Stimulated activated naive CD8-positive, alpha-beta T cell treated with anti-CD3 and anti-CD28 coated beads, Interleukin-15, Interleukin-2, amounts not matched to agents 100 ng/mL and 50 ng/mL, for 24 hours (primary cell): ENCODE results near the gene KIAA0232.
A peak's percentile ranks its signal among the peaks of the same experiment; 100 is the strongest.

Experiments used
- H3K27ac Mint-ChIP-seq: one replicate; pipeline ENCODE4 v1.8.0; 2021; ENCODE audit warnings: mild to moderate bottlenecking, mixed read lengths
- H3K27me3 Mint-ChIP-seq: one replicate; pipeline ENCODE4 v1.8.0; 2021; ENCODE audit warnings: mixed read lengths
- H3K36me3 Mint-ChIP-seq: one replicate; pipeline ENCODE4 v1.8.0; 2021; ENCODE audit warnings: low read depth, mixed read lengths
- H3K4me1 Mint-ChIP-seq: one replicate; pipeline ENCODE4 v1.8.0; 2021; ENCODE audit warnings: low read depth, mixed read lengths
- H3K4me3 Mint-ChIP-seq: one replicate; pipeline ENCODE4 v1.8.0; 2021; ENCODE audit warnings: mild to moderate bottlenecking, mixed read lengths
- H3K9me3 Mint-ChIP-seq: one replicate; pipeline ENCODE4 v1.8.0; 2021; ENCODE audit warnings: mixed read lengths

The KIAA0232 gene

GRCh38 chr4:6802025-6802424, 19.5 kb downstream of the KIAA0232 start:
- Mint-ChIP-seq H3K27me3 (no peaks in the 10 kb centered on the region), H3K36me3 (peaks cover 29% of the 10 kb centered on the region), H3K4me3 (no peak overlapping the region)

GRCh38 chr4:6802626-6803025, 20.1 kb downstream of the KIAA0232 start:
- Mint-ChIP-seq H3K27me3 (no peaks in the 10 kb centered on the region), H3K4me3 (no peak overlapping the region), H3K36me3 (peaks cover 27% of the 10 kb centered on the region), H3K9me3 (no peaks in the 10 kb centered on the region), H3K4me1 (peaks cover 33% of the 10 kb centered on the region), H3K27ac (peak overlapping the region; percentile 1)

More at GRCh38 chr4:6802025-6802424, 19.5 kb downstream of the KIAA0232 start:
- H3K9me3 Mint-ChIP-seq = no peaks in the 10 kb centered on the region
- H3K4me1 Mint-ChIP-seq = peaks cover 33% of the 10 kb centered on the region
- no peak overlapping the region for H3K27ac Mint-ChIP-seq

- peaks cover 27% of the 10 kb centered on the region for H3K36me3 Mint-ChIP-seq
- peaks cover 33% of the 10 kb centered on the region for H3K4me1 Mint-ChIP-seq
- no peak overlapping the region for H3K4me3 Mint-ChIP-seq
- H3K27ac Mint-ChIP-seq = no peak overlapping the region
- H3K9me3 Mint-ChIP-seq = no peaks in the 10 kb centered on the region
- no peaks in the 10 kb centered on the region for H3K27me3 Mint-ChIP-seq
Observed at GRCh38 chr4:6803246-6803645, 20.7 kb downstream of the KIAA0232 start.

- H3K36me3 Mint-ChIP-seq = peaks cover 23% of the 10 kb centered on the region
- peaks cover 28% of the 10 kb centered on the region for H3K4me1 Mint-ChIP-seq
- no peak overlapping the region for H3K4me3 Mint-ChIP-seq
- no peaks in the 10 kb centered on the region for H3K27me3 Mint-ChIP-seq
- no peaks in the 10 kb centered on the region for H3K9me3 Mint-ChIP-seq
- H3K27ac Mint-ChIP-seq = no peak overlapping the region
Observed at GRCh38 chr4:6804082-6804752, 21.7 kb downstream of the KIAA0232 start.

- Mint-ChIP-seq H3K9me3 (no peaks in the 10 kb centered on the region), H3K36me3 (peaks cover 35% of the 10 kb centered on the region), H3K27me3 (no peaks in the 10 kb centered on the region), H3K4me3 (no peak overlapping the region), H3K4me1 (peaks cover 19% of the 10 kb centered on the region), H3K27ac (no peak overlapping the region)
Observed at GRCh38 chr4:6806924-6807626, 24.5 kb downstream of the KIAA0232 start.

GRCh38 chr4:6808259-6808658, 25.7 kb downstream of the KIAA0232 start:
- peaks cover 31% of the 10 kb centered on the region for H3K36me3 Mint-ChIP-seq
- H3K4me3 Mint-ChIP-seq = no peak overlapping the region
- peaks cover 13% of the 10 kb centered on the region for H3K4me1 Mint-ChIP-seq
- no peak overlapping the region for H3K27ac Mint-ChIP-seq
- H3K27me3 Mint-ChIP-seq = no peaks in the 10 kb centered on the region
- H3K9me3 Mint-ChIP-seq = no peaks in the 10 kb centered on the region

GRCh38 chr4:6811165-6811564, 28.6 kb downstream of the KIAA0232 start:
- H3K27me3 Mint-ChIP-seq = no peaks in the 10 kb centered on the region
- H3K4me3 Mint-ChIP-seq = no peak overlapping the region
- H3K4me1 Mint-ChIP-seq = peaks cover 8% of the 10 kb centered on the region
- H3K27ac Mint-ChIP-seq = no peak overlapping the region
- H3K9me3 Mint-ChIP-seq = no peaks in the 10 kb centered on the region
- peaks cover 39% of the 10 kb centered on the region for H3K36me3 Mint-ChIP-seq

GRCh38 chr4:6812766-6813165, 30.2 kb downstream of the KIAA0232 start:
- no peaks in the 10 kb centered on the region for H3K27me3 Mint-ChIP-seq
- H3K36me3 Mint-ChIP-seq = peaks cover 47% of the 10 kb centered on the region
- peaks cover 4% of the 10 kb centered on the region for H3K9me3 Mint-ChIP-seq
- H3K4me1 Mint-ChIP-seq = peaks cover 15% of the 10 kb centered on the region
- H3K4me3 Mint-ChIP-seq = no peak overlapping the region
- no peak overlapping the region for H3K27ac Mint-ChIP-seq

GRCh38 chr4:6813725-6814124, 31.2 kb downstream of the KIAA0232 start:
- H3K36me3 Mint-ChIP-seq = peaks cover 57% of the 10 kb centered on the region
- no peak overlapping the region for H3K27ac Mint-ChIP-seq
- no peaks in the 10 kb centered on the region for H3K27me3 Mint-ChIP-seq
- H3K4me1 Mint-ChIP-seq = peaks cover 15% of the 10 kb centered on the region
- H3K4me3 Mint-ChIP-seq = no peak overlapping the region
- peaks cover 8% of the 10 kb centered on the region for H3K9me3 Mint-ChIP-seq

GRCh38 chr4:6815029-6815836, 32.7 kb downstream of the KIAA0232 start:
- peaks cover 15% of the 10 kb centered on the region for H3K4me1 Mint-ChIP-seq
- H3K4me3 Mint-ChIP-seq = no peak overlapping the region
- no peaks in the 10 kb centered on the region for H3K27me3 Mint-ChIP-seq
- peaks cover 64% of the 10 kb centered on the region for H3K36me3 Mint-ChIP-seq
- no peak overlapping the region for H3K27ac Mint-ChIP-seq
- H3K9me3 Mint-ChIP-seq = peaks cover 22% of the 10 kb centered on the region

GRCh38 chr4:6819295-6819694, 36.8 kb downstream of the KIAA0232 start:
- no peaks in the 10 kb centered on the region for H3K27me3 Mint-ChIP-seq
- peaks cover 23% of the 10 kb centered on the region for H3K9me3 Mint-ChIP-seq
- H3K4me1 Mint-ChIP-seq = peaks cover 10% of the 10 kb centered on the region
- H3K27ac Mint-ChIP-seq = no peak overlapping the region
- no peak overlapping the region for H3K4me3 Mint-ChIP-seq
- peaks cover 56% of the 10 kb centered on the region for H3K36me3 Mint-ChIP-seq

GRCh38 chr4:6820695-6821094, 38.2 kb downstream of the KIAA0232 start:
- peaks cover 21% of the 10 kb centered on the region for H3K4me1 Mint-ChIP-seq
- H3K27me3 Mint-ChIP-seq = no peaks in the 10 kb centered on the region
- H3K36me3 Mint-ChIP-seq = peaks cover 62% of the 10 kb centered on the region
- no peak overlapping the region for H3K27ac Mint-ChIP-seq
- H3K9me3 Mint-ChIP-seq = peaks cover 23% of the 10 kb centered on the region
- no peak overlapping the region for H3K4me3 Mint-ChIP-seq

GRCh38 chr4:6824071-6824470, 41.5 kb downstream of the KIAA0232 start:
- H3K36me3 Mint-ChIP-seq = peaks cover 51% of the 10 kb centered on the region
- H3K27me3 Mint-ChIP-seq = no peaks in the 10 kb centered on the region
- peaks cover 12% of the 10 kb centered on the region for H3K9me3 Mint-ChIP-seq
- H3K4me1 Mint-ChIP-seq = peaks cover 12% of the 10 kb centered on the region
- H3K4me3 Mint-ChIP-seq = no peak overlapping the region
- no peak overlapping the region for H3K27ac Mint-ChIP-seq

- peaks cover 51% of the 10 kb centered on the region for H3K36me3 Mint-ChIP-seq
- H3K27ac Mint-ChIP-seq = peak overlapping the region; percentile 45
- H3K4me3 Mint-ChIP-seq = no peak overlapping the region
Observed at GRCh38 chr4:6824772-6825402, 42.4 kb downstream of the KIAA0232 start.

GRCh38 chr4:6825403-6825802, 42.9 kb downstream of the KIAA0232 start:
- Mint-ChIP-seq H3K4me1 (peaks cover 12% of the 10 kb centered on the region), H3K27ac (peak overlapping the region; percentile 45), H3K4me3 (no peak overlapping the region), H3K9me3 (no peaks in the 10 kb centered on the region), H3K27me3 (no peaks in the 10 kb centered on the region), H3K36me3 (peaks cover 50% of the 10 kb centered on the region)

More at GRCh38 chr4:6824772-6825402, 42.4 kb downstream of the KIAA0232 start:
- Mint-ChIP-seq H3K27me3 (no peaks in the 10 kb centered on the region), H3K9me3 (peaks cover 4% of the 10 kb centered on the region), H3K4me1 (peaks cover 12% of the 10 kb centered on the region)
